ENCODE measurements around the gene SLC46A3.
"Not testable (repeated sequence)": the region's sequence is repeated elsewhere in the genome, so short reads cannot be mapped to it uniquely, and the experiment has no call there.

The SLC46A3 gene, protein sequence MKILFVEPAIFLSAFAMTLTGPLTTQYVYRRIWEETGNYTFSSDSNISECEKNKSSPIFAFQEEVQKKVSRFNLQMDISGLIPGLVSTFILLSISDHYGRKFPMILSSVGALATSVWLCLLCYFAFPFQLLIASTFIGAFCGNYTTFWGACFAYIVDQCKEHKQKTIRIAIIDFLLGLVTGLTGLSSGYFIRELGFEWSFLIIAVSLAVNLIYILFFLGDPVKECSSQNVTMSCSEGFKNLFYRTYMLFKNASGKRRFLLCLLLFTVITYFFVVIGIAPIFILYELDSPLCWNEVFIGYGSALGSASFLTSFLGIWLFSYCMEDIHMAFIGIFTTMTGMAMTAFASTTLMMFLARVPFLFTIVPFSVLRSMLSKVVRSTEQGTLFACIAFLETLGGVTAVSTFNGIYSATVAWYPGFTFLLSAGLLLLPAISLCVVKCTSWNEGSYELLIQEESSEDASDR

DNA sequence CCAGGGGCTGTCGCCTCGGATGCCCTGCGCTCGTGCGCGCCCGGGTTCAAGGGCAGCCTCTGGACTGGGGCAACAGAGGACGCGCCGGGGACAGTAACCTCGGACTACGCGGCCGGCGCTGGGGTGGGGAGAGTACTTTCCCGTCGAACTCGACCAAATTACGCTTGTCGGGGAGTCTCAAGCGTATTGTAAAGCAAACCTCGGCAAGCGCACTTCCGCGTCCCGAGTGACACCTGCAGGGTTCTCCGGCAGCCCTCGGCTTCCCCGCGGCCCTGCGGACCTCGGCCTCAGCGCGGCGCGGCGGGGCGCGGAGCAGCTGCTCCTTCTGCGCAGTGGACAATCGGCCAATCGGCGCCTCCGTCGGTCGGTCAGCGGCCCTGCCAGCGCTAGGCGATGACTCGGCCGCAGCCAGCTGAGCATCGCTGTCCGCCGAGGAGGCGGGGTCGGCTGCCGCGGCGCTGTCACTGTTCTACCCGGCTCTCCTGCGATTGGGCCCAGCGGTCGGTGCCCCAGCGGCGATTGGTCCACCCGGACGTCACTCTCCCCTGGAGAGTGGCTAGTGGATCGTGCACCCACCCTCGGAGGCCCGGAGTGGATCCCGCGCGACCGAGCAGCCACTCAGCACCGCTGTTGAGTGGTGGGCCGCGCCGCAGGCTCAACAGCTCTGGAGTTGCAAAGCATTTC, at the start of gene SLC46A3:
TSS of gene SLC46A3 (minus strand) at position 428 of the 684 bp plus-strand sequence. CDS start 972 bp downstream, outside the sequence.
- peak; percentile 99 for DNase-seq

DNA sequence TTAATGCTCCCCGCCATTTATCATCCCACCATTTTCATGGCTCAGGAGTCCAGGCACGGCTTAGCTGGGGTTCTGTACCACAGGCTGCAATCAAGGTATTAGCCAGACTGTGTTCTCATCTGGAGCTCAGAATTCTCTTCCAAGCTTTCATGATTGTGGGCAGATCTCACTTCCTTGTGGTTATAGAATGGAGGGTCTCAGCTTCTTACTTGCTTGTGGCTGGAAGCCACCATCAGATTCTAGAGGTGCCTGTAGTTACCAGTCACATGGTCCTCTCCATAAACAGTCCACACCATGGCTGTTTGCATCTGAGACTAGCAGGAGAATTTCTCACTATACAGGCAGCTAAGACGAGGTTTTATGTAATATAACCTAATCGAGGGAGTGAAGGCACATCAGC, 45.1 kb upstream of the SLC46A3 start:
- DNase-seq, result no peak

DNA sequence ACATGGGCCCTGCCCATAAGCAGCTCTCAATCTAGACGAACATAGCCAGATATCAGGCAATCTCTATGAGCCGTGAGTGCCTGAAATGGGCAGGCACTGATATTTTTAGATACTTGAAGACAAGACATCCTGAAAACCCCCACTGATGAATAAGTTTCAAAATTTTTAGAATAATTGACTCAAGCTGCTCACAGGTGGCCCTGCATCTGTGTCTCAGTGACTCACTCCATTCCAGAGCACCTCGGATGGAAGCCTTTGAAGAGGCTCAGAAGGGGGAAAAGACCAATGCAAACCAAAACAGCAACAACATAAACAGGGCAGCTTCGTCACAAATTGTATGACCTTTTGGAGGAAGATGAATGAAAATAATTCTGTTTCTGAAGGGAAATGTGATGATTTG, 42.8 kb upstream of the SLC46A3 start:
- no peak for DNase-seq

DNA sequence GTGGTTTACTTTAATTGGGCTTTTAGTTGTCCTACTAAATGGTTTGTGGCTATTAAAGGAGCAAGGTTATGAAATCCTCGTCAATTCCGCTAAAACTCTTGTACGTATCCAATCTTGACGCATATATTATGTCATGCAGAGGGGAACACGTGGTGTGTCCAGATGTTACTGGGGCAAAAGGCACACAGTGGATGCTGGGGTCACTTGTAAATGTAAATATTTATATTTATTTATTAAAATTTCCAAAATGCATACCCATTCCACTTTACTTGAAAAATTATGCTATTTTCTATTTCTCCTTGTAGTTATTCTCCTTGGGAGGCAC, 36.7 kb upstream of the SLC46A3 start:
- DNase-seq, result no peak

DNA sequence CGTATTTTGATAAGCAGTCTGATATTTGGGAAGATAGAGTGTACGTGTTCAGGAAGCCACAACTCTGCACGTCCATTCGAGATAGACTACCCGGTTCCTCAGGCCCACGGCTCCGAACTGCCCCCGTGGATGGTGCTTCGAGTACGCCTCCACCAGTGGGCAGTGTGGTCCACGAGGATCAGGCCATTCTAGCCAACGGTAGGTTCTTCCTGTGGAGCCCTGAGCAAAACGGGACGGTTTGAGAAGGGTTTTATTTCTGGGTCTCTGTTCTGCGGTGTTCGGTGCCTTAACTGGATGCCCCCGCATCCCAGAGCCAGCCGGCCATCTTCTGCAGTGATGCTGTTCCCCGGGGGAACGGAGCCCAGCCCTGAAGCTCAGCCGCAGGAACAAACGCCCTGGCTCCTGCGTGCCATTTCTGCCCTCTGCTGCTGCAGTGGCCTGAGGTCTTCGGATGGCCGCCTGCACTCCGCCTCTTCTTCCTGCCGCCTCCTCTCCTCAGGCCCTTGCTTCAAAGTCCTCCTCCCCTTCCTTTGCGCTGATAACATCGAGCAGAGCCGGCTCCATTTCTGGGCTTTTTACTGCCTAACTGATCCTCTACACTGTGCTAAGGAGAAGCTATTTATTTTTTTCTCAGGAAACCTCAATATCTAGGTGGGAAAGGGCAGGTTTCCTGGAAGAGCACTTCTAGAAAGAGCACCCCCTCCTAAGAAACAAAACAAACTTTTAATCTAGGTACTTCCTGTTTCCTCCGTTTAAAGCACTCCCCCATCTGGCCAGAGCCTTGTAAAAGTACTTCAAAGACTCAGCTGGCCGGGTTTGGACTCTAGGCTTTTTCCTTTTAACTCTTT, 36.2 kb upstream of the SLC46A3 start:
- DNase-seq, result peak; percentile 1

DNA sequence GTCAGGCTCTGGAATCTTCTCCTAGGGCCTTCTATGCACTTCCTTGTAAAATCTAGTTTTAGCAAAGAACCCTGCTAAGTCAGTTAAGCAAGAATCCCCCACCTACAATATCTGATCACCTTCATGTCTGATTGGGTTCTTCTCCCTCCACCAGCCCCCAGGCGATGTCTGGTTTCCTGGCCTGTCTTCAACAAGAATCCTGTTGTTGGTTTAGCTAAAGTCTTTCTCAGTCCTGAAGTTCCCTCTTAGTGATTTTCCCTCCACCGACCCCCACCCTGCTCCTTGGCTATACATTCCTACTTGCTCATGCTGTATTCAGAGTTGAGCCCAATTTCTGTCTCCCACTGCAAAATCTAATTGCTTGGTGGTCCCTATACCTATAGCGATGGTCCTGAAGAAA, 35.2 kb upstream of the SLC46A3 start:
- no peak for DNase-seq

DNA sequence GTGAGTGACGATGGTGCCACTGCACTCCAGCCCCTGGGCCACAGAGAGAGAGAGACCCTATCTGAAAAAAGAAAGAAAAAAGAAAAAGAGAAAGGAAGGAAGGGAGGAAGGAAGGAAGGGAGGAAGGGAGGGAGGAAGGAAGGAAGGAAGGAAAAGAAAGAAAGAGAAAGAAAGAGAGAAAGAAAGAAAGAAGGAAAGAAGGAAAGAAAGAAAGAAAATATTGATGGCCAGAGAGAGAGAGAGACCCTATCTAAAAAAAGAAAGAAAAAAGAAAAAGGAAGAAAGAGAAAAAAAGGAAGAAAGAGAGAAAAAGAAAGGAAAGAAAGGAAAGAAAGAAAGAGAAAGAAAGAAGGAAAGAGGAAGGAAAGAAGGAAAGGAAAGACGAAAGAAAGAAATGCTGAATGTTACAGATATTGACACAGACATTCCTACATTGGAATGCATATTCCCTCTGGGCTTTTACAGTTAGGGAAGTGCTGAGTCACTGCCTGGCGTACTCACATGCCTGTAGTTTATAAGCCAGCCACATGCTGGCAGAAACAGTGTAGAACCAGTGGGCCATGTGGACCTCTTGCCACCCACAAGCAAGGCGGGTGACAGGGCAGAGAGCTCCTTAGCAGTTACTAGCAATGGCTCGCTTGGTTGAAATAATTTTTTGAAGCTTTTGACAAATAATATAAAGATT, 34.6 kb upstream of the SLC46A3 start:
- no peak for DNase-seq

DNA sequence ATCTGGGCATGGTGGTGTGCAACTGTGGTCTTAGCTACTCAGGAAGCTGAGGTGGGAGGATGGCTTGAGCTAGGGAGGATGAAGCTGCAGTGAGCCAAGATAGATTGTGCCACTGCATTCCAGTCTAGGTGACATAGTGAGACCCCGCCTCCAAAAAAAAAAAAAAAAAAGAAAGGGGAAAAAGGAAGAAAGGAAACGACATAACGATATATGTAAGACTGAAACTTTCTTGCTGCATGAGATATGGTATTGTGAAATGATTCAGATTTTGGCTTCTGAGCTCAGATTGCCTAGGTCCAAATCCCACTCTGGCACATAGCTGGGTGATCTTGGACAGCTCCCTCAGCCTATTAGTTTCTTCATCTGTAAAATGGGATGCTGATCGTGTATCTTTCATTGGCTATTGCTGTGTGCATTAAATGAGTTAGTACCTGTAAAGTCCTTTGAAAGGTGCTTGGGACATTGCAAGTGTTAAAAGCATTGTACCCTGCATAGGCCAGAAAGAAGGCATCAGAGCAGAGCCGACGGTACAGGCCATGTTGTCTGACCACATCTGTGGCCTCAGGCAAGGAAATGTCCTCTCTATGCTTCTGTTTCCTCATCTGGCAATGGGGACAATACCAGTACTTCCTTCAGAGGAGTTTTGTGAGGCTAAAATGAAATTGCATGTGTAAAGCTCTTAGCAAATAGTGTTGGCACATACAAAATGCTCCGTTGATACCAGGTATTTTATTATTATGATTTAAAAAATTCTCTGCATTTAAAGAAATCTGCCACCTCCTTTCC, 32.6 kb upstream of the SLC46A3 start:
- DNase-seq, result no peak

DNA sequence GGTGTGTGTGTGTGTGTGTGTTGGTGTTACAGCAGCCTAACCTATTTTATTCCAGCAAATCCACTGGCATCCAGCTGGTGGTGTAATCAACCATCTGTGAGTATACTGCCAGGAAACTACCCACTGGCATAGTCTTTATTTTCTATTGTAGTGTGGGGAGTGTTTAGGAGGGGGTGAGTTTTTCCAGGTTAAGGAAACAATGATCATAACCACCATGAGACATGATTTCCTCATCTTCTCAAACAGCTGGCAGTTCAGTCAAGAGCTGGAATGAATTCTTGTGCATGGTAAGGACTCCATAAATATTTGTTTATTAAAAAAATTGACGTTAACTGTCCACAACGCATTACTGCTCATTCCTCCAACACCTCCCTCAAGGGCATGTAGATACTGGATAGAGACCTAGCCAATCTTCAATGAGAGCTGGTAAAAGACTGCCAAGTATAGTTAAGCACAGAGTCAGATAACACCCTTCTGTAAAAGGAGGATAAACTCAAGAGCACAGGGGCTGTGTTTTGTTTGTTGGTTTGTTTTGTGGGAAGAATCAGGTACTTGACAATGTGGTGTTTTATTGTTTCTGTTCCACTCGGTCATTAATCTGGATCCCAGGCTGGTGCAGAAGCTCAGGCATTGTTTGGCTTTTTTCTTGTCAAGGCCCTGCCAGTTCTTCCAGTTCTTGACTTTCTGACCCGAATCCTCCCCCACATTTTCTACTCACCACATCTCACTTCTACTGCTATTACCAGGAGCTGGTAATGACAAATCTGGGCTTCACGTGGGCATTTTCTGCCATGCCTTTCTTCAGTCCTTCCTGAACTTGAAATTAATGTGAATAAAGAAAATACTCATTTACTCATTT, 31.6 kb upstream of the SLC46A3 start:
- no peak for DNase-seq

DNA sequence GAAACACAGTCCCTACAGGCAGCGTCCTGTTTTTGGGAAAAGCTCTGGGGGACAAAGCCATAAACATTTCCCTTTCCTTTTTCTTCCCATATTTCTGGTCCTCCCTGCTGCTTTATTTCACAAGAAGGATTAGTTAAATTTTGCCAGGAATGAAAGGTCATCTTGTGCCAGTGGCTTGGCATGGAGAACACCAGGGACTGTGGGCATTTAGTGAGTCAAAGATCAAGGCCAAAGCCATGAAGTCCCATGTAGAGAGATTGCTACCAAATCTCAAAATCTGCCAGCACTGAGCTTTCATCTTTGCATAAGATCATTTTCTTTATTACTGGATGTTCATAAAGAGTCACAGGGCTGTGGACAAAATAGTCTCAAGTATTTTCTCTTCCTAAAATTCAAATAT, 29.1 kb upstream of the SLC46A3 start:
- DNase-seq, result no peak

DNA sequence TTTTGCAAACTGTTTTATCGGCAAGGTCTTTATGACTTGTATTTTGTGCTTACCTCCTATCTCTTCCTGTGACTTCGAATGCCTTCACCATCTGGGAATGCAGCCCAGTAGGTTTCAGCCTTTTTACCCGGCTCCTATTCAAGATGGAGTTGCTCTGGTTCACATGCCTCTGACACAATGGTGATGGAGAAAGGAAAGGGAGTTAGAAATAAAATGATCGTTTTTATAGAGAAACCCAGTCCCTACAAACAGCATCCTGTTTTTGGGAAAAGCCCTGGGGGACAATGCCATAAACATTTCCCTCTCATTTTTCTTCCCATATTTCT, 27.5 kb upstream of the SLC46A3 start:
- DNase-seq, result no peak

DNA sequence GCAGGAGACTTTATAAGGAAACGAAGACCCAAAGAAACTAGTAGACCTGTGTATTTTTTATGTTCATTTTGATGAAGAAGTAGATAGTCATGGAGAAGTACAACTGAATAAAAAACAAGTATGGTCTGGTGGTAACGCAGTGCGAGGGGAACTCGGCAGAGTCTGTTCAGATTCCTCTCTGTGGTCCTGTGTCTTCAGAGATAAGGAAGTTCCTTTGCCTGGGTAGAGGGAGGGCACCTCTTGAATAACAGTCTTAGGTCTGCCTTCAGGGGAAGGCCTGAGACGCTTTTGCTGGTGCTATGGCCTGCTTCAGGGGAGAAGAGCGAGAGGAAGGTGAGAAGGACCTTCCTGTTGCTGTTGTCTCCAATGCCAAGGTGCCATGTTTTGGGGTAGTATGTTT, 25.9 kb upstream of the SLC46A3 start:
- DNase-seq, result no peak

DNA sequence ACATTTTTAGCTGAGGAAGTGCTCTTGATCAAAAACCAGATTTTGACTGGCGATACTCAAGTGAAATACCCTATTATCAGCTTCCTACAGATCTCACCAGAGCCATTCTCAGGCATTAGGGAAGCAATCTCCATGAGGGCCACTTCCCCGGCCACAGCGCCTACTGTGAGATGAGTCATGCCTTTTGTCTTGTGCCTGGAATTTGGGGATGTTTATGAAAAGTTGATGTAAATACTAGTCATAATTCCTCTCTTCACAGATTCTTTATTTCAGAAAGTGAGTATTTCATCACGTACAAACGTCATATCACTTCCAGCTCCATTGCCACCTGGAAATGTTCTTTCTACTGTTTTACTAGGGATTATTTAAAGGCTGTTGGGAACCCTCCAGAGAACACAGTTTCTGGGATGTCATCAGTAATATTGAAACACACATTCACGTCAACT, 25.3 kb upstream of the SLC46A3 start:
- no peak for DNase-seq

DNA sequence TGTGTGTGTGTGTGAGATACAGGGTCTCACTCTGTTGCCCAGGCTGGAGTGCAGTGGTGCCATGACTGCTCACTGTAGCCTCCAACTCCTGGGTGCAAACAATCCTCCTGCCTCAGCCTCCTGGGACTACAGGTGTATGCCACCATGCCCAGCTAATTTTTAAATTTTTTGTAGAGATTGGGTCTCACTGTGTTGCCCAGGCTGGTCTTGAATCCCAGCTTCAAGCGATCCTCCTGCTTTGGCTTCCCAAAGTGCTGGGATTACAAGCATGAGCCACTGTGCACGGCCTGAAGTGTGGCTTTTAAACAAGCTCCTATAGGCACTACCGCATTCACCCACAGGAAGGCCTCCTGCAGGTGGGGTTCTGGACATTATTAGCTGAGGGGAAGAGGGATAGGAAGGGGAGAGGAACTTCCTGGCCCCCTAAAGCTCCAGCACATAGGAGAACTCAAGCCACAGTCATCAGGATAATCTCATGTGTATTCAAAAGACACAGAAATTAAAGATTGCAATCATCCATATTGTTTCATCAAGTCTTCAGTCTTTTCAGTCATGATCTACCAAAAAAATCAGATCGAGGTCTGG, 24.8 kb upstream of the SLC46A3 start:
- no peak for DNase-seq

DNA sequence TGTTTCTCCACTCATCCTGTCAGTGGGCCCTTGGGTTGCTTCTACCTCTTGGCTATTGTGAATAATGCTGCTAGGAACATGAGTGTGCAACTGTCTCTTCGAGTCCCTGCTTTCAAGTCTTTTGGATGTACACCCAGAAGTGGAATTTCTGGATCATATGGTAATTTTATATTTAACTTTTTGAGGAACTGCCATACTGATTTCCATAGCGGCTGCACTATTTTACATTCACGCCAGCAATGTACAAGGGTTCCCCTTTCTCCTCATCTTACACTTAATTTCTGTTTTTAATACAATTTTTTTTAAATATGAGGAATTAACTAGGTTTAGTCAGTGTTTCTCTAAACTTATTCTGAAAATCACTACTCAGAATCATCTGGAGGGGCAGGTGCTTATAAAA, 24.2 kb upstream of the SLC46A3 start:
- no peak for DNase-seq

DNA sequence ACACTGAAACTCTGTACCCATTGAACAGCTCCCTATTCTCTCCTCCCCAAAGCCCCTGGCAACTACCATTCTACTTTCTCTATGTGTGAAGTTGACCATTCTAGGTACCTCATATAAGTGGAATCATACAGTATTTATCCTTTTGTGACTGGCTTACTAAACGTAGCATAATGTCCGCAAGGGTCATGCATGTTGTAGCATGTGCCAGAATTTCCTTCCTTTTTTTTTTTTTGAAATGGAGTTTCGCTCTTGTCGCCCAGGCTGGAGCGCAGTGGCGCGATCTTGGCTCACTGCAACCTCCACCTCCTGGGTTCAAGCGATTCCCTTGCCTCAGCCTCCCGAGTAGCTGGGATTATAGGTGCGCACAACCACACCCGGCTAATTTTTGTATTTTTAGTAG, 23.7 kb upstream of the SLC46A3 start:
- not testable (repeated sequence) for DNase-seq

DNA sequence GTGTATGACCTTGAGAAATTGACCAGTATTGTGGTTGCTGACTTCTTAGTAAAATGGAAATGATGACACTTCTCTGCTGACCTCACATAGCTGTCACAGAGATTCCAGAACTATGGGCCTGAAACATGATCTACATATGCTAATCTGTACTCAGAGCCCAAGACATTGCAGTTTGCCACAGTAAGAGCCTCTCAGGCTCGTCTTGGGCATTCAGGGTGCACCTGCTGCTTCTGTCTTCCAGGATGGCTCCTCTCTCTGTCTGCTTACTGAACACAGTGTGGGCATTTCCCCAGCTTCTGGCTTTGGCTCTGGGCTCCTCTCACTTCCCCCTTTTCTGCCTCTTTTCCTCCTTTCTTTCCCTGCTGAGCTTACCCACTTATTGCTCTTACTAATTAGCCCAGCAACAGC, 22.3 kb upstream of the SLC46A3 start:
- no peak for DNase-seq

DNA sequence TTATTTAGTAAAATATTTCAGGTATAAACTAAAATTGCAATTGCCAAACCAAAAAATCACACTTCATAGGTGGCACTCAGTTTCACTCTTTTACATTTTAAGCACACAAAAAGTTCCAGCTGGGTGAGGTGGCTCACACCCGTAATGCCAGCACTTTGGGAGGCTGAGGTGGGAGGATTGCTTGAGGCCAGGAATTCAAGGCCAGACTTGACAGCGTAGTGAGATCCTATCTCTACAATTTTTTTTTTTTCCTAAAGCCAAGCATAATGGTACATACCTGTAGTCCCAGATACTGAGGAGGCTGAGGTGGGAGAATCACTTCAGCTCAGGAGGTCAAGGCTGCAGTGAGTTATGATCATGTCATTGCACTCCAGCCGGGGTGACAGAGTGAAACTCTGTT, 20.6 kb upstream of the SLC46A3 start:
- no peak for DNase-seq

DNA sequence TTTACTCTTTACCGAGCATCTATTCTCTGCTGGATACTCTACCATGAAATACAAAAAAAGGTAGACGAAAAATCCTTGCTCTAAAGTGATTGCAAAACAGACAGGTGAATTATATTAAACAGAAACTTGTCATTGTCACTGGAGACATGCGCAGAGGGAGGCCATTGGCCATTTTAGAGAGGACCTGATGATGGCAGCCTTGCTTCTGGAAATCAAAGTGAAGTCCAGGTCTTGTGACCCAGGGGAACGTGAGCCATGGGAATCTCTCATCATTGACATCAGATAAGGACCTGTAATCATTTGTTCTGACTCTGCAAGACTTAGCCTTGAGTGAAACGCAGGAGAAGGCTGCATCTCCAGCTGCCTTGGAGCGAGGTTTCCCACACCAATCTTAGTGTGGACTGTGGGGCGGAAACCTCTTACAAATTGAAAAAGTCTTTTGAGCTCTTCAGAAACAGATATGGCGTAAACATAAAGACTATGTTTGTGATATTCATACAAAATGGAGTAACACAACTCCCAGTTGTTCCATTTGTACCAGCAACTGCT, 16.8 kb upstream of the SLC46A3 start:
- no peak for DNase-seq

DNA sequence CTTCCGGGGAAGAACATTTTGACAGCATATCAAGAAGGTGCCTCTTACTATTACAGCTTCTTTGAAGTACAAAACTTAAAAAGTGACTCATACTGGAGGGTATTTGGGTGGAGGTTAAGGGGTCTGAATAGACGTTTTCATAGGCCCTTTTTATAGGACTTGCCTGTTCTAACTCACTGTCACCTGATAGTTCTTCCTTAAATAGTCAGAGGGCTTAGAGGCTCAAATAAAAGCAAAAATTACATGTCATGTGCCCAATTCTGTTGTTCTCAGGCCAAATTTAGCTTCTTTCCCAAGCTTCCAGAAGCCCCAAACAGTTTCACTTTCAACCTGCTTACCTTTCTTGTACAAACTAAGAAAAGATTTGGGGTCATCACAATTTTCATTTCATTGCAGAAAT, 16.1 kb upstream of the SLC46A3 start:
- no peak for DNase-seq

DNA sequence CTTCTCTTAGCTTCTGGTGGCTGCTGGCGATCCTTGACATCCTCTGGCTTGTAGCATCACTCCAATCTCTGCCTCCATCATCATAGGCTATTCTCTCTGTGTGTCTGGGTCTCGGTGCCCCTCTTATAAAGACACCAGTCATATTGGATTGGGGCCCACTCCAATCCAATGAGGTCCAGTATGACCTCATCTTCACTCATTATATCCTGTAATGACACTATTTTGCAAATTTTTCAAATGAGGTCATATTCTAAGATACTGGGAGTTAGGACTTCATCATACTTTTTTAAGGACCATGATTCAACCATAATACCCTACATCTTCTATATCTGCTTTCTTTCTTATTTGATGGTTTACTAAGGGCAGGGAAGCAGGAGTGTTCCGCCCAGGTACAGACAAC, 12.0 kb upstream of the SLC46A3 start:
- no peak for DNase-seq

Data from CD4-positive, alpha-beta T cell treated with Interleukin-4 for 4 hours (primary cell).